ENCODE data around the gene PSPN. TPM values are rescaled to one million over a fixed set of nuclear protein-coding genes. Genes with fewer than 3 reads are reported as not detected.

The PSPN gene
- total RNA-seq, 6 experiments from 2014 or later, result 0.55 to 1.9 (median 1.0) TPM

DNA sequence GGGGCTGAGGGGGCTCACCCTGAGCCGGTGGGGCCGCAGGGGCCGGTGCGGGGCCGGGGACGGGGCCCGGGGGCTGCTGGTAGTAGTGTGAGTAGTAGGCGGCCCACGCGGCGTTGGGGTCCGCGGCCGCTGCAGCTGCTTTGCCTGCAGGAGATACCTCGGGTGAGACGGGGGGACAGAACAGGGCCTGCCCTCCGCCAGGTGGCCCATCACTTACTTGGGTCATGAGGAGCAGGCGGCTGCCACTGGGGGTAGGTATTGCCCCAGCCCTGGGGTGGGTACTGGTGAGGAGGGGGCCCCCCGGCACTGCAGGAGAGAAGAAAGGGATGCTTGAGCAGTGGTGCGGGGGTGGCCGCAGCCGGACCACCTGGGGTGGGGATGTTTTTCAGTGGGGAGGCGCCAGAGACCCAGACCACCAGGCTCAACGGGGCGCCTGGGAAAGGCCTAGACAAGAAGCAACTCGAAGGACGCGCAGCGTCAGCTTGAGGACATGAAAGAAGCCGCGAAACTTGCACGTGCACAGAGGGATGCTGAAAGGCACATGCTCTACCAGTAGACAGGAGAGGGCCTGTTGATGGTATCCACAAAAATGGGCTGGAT is 40.0 kb upstream of the PSPN start:
- H3K27me3 ChIP-seq, result no peaks in the 10 kb centered on the region
- no peak for ATAC-seq
- H3K4me3 ChIP-seq, result no peak overlapping the region
- H3K27ac ChIP-seq, result no peak overlapping the region
- DNase-seq, result no peak
- 90% methylated on average over 3 of the region's 32 CpGs for WGBS (ENCODE audit: insufficient coverage, low coverage, low lambda C conversion rate, missing lambda C conversion rate)
- no peaks in the 10 kb centered on the region for H3K9me3 ChIP-seq
- no peak for TF ChIP-seq POLR2A (IDR thresholded peaks at IDR 0.05)
- TF ChIP-seq, protein P1, sequence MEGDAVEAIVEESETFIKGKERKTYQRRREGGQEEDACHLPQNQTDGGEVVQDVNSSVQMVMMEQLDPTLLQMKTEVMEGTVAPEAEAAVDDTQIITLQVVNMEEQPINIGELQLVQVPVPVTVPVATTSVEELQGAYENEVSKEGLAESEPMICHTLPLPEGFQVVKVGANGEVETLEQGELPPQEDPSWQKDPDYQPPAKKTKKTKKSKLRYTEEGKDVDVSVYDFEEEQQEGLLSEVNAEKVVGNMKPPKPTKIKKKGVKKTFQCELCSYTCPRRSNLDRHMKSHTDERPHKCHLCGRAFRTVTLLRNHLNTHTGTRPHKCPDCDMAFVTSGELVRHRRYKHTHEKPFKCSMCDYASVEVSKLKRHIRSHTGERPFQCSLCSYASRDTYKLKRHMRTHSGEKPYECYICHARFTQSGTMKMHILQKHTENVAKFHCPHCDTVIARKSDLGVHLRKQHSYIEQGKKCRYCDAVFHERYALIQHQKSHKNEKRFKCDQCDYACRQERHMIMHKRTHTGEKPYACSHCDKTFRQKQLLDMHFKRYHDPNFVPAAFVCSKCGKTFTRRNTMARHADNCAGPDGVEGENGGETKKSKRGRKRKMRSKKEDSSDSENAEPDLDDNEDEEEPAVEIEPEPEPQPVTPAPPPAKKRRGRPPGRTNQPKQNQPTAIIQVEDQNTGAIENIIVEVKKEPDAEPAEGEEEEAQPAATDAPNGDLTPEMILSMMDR (IDR thresholded peaks at IDR 0.05), result no peak
- peaks cover 9 to 65% (median 37%) of the 10 kb centered on the region in 4 donors for H3K36me3 ChIP-seq
- no peaks in the 10 kb centered on the region for H3K4me1 ChIP-seq
- intact Hi-C loops (cut with DNase I), result no loop called here

DNA sequence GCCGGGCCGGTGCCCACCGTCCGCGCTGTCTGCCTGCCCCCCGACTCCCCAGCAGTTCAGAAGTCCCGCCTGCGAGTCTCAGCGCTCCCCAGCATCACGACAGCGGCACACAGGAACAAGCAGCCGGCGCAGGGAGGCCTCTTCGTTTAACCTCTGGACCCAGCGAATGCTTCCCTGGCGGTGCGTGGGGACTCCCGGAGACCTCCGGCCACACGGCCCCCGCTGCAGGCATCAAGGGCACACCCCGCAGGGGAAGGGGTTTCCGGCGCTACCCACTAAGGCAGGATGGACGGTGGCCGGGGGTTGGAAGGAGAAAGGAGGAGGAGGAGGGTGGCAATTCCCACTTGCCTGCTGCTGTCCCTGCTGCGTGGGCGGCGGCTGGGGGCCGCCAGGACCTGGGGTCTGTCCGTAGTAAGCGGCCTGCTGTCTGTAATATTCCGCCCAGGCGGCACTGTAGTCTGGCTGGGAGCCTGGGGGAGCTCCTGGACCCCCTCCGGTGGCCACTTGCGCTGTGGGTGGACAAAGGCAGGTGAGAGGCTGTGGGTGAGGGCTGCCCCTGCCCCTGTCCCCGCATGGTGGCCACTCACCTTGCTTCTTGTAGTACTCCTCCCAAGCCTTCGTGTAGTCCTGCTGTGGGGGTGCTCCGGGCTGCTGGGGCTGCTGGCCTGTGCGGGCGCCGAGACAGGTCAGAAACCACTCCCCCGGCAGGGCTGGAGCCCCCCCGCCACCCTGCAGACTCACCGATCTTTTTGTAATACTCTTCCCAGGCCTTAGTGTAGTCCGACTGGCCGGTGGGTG is 39.3 kb upstream of the PSPN start:
- no peak for TF ChIP-seq POLR2A (IDR thresholded peaks at IDR 0.05)
- TF ChIP-seq, protein P1 (IDR thresholded peaks at IDR 0.05), result no peak
- H3K4me1 ChIP-seq, result no peaks in the 10 kb centered on the region
- WGBS (ENCODE audit: insufficient coverage, low coverage, low lambda C conversion rate, missing lambda C conversion rate), result 94% methylated on average over 13 of the region's 47 CpGs
- no peak for ATAC-seq
- H3K4me3 ChIP-seq, result no peak overlapping the region
- no peak overlapping the region for H3K27ac ChIP-seq
- peaks cover 9 to 58% (median 34%) of the 10 kb centered on the region in 4 donors for H3K36me3 ChIP-seq
- no peak for DNase-seq
- intact Hi-C loops (cut with DNase I), result no loop called here
- H3K9me3 ChIP-seq, result no peaks in the 10 kb centered on the region
- H3K27me3 ChIP-seq, result no peaks in the 10 kb centered on the region

DNA sequence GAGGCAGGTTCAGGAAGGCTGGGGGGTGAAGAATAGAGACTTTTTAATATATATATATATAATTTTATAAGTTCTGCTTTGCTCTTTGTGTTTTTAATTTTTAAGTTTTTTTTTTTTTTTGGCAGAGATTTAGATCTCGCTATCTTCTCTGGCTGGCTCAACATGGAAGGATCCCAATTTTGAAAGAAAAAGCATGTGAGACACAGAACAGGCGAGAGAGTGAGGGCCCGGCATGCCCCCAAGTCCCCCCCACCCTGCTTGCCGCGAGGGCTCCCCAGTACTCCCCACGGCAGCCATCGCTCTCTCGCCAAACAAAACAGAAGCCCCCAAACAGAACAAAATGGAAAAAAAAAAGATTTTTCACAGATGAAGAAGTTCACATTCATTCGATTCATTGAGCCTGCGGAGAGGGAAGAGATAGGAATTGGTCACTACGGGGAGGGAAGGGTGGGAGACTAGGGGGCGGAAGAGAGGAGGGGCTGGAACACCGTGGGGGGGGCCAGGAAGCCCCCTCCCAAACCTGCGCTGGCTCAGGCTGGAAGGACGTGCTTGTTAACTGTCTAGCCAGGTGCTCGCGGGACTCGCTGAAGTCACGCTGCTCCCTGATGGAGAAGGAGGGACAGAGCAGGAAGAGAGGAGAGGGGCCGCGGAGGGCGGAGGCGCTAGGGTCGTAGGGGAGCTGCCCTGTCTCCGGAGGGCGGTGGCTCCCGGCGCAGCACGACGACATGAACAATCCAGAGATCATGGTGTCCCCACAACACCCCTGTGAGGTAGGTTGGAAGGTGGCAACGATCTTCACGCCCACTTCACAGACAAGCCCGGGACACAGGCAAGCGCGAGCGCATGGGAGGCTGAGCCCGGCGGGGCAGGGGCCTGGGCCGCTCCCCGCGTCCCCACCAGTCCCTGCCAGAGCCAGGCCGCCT is 38.2 kb upstream of the PSPN start:
- DNase-seq (no peak), ATAC-seq (no peak)
- WGBS (ENCODE audit: insufficient coverage, low coverage, low lambda C conversion rate, missing lambda C conversion rate), result 80% methylated on average over 28 of the region's 42 CpGs
- no peaks in the 10 kb centered on the region for H3K9me3 ChIP-seq
- H3K27ac ChIP-seq, result no peak overlapping the region
- H3K4me1 ChIP-seq, result no peaks in the 10 kb centered on the region
- intact Hi-C loops (cut with DNase I), result no loop called here
- H3K4me3 ChIP-seq, result no peak overlapping the region
- no peaks in the 10 kb centered on the region for H3K27me3 ChIP-seq
- H3K36me3 ChIP-seq, result peaks cover 9 to 50% (median 29%) of the 10 kb centered on the region in 4 donors
- TF ChIP-seq POLR2A (IDR thresholded peaks at IDR 0.05), result no peak
- TF ChIP-seq, protein P1 (IDR thresholded peaks at IDR 0.05), result no peak

DNA sequence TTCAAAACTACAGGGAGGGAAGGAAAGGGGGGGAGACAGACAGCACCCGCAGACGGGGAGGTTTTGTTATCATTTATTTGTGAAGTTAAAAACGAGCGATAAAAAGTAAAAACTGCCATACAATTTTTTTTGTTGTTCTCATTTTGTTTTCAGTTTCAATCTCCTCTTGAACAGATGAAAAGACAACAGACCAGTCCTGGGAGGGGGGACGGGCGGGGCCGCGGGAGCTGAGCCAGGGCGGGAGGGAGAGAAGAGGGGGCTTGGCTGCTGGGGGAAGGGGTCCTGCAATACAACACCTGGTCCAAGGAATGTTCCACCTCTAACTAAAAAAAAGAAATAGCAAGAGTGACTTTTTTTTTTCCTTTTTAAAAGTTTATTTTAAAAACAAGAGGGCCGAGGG is 37.6 kb upstream of the PSPN start:
- H3K9me3 ChIP-seq, result no peaks in the 10 kb centered on the region
- WGBS (ENCODE audit: insufficient coverage, low coverage, low lambda C conversion rate, missing lambda C conversion rate), result 52% methylated on average over 9 of the region's 10 CpGs
- no peak for ATAC-seq
- no peaks in the 10 kb centered on the region for H3K4me1 ChIP-seq
- peaks cover 9 to 43% (median 26%) of the 10 kb centered on the region in 4 donors for H3K36me3 ChIP-seq
- no peaks in the 10 kb centered on the region for H3K27me3 ChIP-seq
- TF ChIP-seq, protein P1 (IDR thresholded peaks at IDR 0.05), result no peak
- TF ChIP-seq POLR2A (IDR thresholded peaks at IDR 0.05), result no peak
- DNase-seq, result no peak
- H3K4me3 ChIP-seq, result no peak overlapping the region
- intact Hi-C loops (cut with DNase I), result no loop called here
- no peak overlapping the region for H3K27ac ChIP-seq

Data from right lobe of liver (tissue), 6 donors.